GM19468 (cell line): Measurements from ENCODE around the gene KIF1A.

Source experiments
- ATAC-seq: cut with Tn5 transposase; IDR thresholded peaks from one replicate; pipeline ENCODE4 v1.9.1; 2021; ENCODE audit warnings: mild to moderate bottlenecking, moderate library complexity, moderate number of reproducible peaks; ENCODE audit not compliant: unreplicated experiment; ENCODE audit errors: extremely low read depth

KIF1A gene

DNA sequence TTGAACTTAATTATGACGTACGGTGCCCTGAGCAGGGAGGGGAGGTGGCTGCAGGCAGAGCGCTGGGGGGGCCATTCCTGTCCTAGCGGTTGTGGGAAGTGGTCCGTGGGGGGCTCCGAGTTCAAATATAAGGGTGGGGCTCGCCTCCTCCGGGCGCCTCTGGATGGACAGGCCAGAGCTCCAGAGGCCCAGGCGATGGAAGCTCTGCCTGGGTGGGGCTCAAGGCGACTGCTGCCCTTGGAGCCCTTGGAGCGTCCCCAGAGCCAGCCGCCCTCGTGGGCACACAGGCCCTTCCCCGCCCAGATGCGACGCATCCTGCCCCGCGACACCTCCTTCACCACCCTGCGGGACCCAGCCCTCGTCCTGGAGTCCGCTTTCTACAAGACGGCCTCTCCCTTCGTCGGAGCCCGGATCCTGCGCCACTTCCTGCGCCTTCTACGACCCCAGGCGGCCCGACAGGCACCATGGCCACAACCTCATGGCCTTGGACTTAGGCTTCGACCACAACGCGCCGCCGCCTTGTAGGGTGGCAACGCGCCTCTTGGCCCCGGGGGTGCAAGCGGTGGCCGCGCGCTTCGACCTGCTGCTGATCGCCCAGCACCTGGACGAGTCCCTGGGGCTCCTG is 147.8 kb downstream of the KIF1A start:
- no peak for ATAC-seq

DNA sequence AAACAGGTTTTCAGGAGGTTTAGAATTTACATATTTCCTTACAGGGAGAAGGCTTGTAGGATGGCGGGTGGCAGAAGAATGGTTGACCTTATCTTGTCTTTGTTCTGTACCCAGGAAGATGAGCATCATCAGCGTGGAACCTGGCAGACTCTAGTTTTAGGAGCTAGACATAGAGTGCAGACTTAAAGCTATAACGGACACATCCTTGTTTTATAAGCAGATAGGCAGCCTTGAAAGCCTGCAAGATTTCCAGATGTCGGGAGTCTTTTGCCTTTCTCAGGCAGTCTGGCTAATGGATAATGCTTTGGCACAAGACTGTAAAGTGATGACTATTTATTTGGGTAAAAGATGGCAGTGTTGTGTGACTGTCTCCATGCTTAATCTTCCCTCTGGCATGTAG is 149.1 kb downstream of the KIF1A start:
- ATAC-seq: no peak

DNA sequence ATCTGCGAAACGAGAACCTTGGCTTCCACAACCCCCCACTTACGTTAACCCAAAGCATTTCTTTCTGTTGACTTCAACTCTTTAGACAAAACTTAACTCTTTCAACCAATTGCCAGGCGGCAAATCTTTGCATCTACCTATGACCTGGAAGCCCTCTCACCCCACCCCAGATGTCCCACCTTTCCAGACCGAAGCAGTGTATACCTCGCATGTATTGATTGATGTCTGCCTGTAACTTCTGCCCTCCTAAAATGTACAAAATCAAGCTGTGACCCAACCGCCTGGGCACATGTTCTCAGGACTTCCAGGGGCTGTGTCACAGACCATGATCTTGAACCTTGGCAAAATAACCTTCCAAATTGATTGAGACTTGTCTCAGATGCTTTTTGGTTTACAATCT is 149.6 kb downstream of the KIF1A start:
- no peak for ATAC-seq

DNA sequence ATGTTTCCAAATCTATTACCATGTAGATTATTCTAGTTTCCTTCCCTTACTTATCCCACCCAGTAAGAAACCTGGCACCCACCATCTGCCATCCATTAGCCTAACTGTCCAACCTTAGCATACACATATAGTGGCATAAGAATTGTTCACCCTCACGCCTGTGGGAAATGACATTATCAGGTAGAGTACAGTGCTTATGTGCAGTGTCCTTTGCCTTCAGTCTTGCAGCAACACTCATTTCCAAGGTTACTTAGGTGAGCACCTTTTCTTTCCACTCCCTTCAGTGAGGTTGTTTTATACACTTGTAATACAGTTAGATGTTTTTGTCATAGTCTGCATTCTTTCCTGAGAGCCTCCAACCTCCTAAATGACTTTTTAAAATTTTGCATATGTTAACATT is 155.4 kb downstream of the KIF1A start:
- no peak for ATAC-seq
